Suprapubic skin (tissue), 4 donors: Measurements from ENCODE around the gene RBM33. TPM values are rescaled to one million over a fixed set of nuclear protein-coding genes. Genes with fewer than 3 reads are reported as not detected.

Experiments
- DNase-seq, 2 donors: peaks; one replicate each; pipeline ENCODE4 v3.0.0-alpha.2; 2019; ENCODE audit warnings: low spot score in 2 of 2
- H3K27ac ChIP-seq: fragments of 200-600 bp; sonication (generic); one replicate; pipeline ENCODE4 v1.5.1; 2019
- H3K27me3 ChIP-seq: fragments of 200-600 bp; sonication (generic); one replicate; pipeline ENCODE4 v1.5.1; 2019
- H3K36me3 ChIP-seq: fragments of 200-600 bp; sonication (generic); one replicate; pipeline ENCODE4 v1.5.1; 2019
- H3K4me1 ChIP-seq: fragments of 200-600 bp; sonication (generic); one replicate; pipeline ENCODE4 v1.5.1; 2019
- H3K4me3 ChIP-seq: fragments of 200-600 bp; sonication (generic); one replicate; pipeline ENCODE4 v1.5.1; 2019; ENCODE audit warnings: mild to moderate bottlenecking
- H3K9me3 ChIP-seq: fragments of 200-600 bp; sonication (generic); one replicate; pipeline ENCODE4 v1.5.1; 2019
- CTCF ChIP-seq, 2 donors: fragments of 200-600 bp in 1 of 2; fragments of 450-650 bp in 1 of 2; sonication (generic) in 1 of 2; IDR thresholded peaks; one replicate each; pipeline ENCODE4 v1.5.1; 2016 to 2019; ENCODE audit warnings: antibody characterized with exemption in 2 of 2, mild to moderate bottlenecking in 1 of 2, moderate library complexity in 1 of 2
- EP300 ChIP-seq: sonication (generic); formaldehyde crosslinking; IDR thresholded peaks from one replicate; pipeline ENCODE4 v1.6.1; 2017; ENCODE audit warnings: antibody characterized with exemption
- POLR2A ChIP-seq, 2 donors: fragments of 450-650 bp; IDR thresholded peaks; one replicate each; pipeline ENCODE4 v1.6.1; 2017; ENCODE audit warnings: antibody characterized with exemption in 2 of 2, mild to moderate bottlenecking in 2 of 2, moderate library complexity in 2 of 2
- POLR2AphosphoS5 ChIP-seq, 3 donors: sonication (generic); formaldehyde crosslinking; IDR thresholded peaks; one replicate each; pipeline ENCODE4 v1.6.1; 2017; ENCODE audit warnings: antibody characterized with exemption in 3 of 3
- WGBS: methylation state at CpG from one replicate; pipeline ENCODE4 v1.1.5; 2018; 5-methylcytosine and 5-hydroxymethylcytosine counted together
- total RNA-seq, 4 donors: library from RNA; depleted of rRNA; stranded (reverse); fragments of >200 nt; gene quantifications; one replicate each; pipeline ENCODE4 v1.1.0, GENCODE V29; 2016

RBM33 gene
- total RNA-seq, 4 donors from 2014 or later, result 37.4 to 121 (median 58.2) TPM

- 95% methylated on average over 7 of the region's 7 CpGs for WGBS
- no peaks in the 10 kb centered on the region for H3K4me1 ChIP-seq
- no peak overlapping the region for H3K4me3 ChIP-seq
- H3K9me3 ChIP-seq, result no peaks in the 10 kb centered on the region
- TF ChIP-seq POLR2AphosphoS5 (IDR thresholded peaks at IDR 0.05) (no peak), EP300 (no peak)
- no peak overlapping the region for H3K27ac ChIP-seq
- DNase-seq, result no peak
- peaks cover 32% of the 10 kb centered on the region for H3K36me3 ChIP-seq
- H3K27me3 ChIP-seq, result no peaks in the 10 kb centered on the region
Measured at GRCh38 chr7:155699180-155699579, 54.7 kb downstream of the RBM33 start.

DNA sequence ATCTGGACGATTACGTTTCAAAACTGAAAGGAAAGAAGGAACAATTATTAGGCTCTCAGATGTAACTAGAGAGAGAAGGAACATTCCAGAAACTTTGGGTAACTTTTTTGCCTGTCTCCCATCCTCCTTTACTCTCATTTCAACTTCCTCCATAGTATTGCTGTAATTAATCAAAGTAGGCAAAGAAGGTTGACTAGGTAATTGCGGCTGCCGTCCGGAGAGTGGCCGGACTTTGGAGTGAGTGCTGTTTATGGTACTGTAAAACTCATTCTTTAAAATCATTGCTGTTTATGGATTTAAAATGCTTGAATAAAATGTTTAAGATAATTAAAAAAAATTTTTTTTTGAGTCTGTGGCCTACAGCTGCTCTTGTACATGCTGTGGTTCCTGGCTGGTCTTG is 56.4 kb downstream of the RBM33 start:
- Histone ChIP-seq H3K9me3 (no peaks in the 10 kb centered on the region), H3K36me3 (peaks cover 36% of the 10 kb centered on the region), H3K27ac (no peak overlapping the region), H3K4me1 (no peaks in the 10 kb centered on the region), H3K27me3 (no peaks in the 10 kb centered on the region), H3K4me3 (no peak overlapping the region)
- 94% methylated on average over 6 of the region's 6 CpGs for WGBS
- TF ChIP-seq POLR2A (IDR thresholded peaks at IDR 0.05), result no peak
- no peak for TF ChIP-seq CTCF (IDR thresholded peaks at IDR 0.05)
- TF ChIP-seq POLR2AphosphoS5 (IDR thresholded peaks at IDR 0.05), result no peak
- DNase-seq, result no peak

DNA sequence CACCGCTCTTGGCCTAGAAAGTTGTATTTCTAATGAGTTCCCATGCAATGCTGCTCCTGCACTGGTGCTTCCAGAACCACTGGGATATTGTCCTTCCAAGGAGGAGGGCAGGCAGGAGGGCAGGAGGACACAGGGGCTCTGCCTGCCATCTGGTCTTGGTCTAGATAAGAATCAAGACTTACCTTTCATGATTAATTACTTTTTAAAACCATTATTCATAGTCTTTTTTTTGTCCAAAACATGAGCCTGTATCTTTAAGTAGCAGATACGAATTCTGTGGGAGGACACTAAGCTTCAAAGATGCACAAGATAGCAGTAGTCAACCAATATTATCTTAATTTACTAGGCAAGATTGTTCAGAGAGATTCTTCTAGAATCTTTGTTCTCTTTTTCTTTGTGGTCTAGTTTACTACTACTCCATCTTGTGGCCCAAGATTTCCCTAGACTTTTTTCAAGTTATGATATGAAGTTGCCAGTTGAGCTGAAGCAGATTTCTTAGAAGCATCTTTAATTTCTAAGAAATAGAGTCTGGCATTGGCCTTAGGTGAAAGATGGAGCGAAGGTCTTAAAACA is 57.6 kb downstream of the RBM33 start:
- TF ChIP-seq EP300 (no peak), POLR2AphosphoS5 (IDR thresholded peaks at IDR 0.05) (no peak), POLR2A (IDR thresholded peaks at IDR 0.05) (no peak), CTCF (IDR thresholded peaks at IDR 0.05) (no peak)
- Histone ChIP-seq H3K4me3 (no peak overlapping the region), H3K27ac (no peak overlapping the region), H3K27me3 (no peaks in the 10 kb centered on the region), H3K9me3 (no peaks in the 10 kb centered on the region), H3K4me1 (no peaks in the 10 kb centered on the region), H3K36me3 (peaks cover 48% of the 10 kb centered on the region)
- DNase-seq, result no peak
- 87% methylated on average over 3 of the region's 3 CpGs for WGBS

DNA sequence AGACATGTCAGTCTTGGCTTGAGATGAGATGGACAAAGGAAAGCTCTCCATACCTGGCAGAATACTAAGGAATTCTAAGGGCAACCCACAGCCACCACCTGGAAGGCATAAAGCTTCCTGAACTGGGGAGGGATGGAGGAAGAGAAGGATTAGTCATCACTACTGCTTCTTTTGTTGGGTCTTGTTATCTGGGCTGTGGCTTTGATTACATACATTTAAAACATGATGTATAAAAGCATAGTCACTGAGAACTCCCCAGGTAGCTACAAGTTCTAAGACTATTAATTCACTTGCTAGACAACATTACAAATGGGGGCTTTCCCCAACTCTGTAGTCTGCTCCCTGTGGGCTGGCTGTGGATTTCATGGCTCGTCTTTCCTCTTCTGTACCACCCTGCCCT is 58.2 kb downstream of the RBM33 start:
- TF ChIP-seq CTCF (IDR thresholded peaks at IDR 0.05) (no peak), POLR2AphosphoS5 (IDR thresholded peaks at IDR 0.05) (no peak), POLR2A (IDR thresholded peaks at IDR 0.05) (no peak), EP300 (no peak)
- no peaks in the 10 kb centered on the region for H3K9me3 ChIP-seq
- no peak for DNase-seq
- H3K36me3 ChIP-seq, result peaks cover 54% of the 10 kb centered on the region
- no peaks in the 10 kb centered on the region for H3K27me3 ChIP-seq
- 90% methylated on average over 1 of the region's 1 CpG for WGBS
- H3K27ac ChIP-seq, result no peak overlapping the region
- no peak overlapping the region for H3K4me3 ChIP-seq
- no peaks in the 10 kb centered on the region for H3K4me1 ChIP-seq

DNA sequence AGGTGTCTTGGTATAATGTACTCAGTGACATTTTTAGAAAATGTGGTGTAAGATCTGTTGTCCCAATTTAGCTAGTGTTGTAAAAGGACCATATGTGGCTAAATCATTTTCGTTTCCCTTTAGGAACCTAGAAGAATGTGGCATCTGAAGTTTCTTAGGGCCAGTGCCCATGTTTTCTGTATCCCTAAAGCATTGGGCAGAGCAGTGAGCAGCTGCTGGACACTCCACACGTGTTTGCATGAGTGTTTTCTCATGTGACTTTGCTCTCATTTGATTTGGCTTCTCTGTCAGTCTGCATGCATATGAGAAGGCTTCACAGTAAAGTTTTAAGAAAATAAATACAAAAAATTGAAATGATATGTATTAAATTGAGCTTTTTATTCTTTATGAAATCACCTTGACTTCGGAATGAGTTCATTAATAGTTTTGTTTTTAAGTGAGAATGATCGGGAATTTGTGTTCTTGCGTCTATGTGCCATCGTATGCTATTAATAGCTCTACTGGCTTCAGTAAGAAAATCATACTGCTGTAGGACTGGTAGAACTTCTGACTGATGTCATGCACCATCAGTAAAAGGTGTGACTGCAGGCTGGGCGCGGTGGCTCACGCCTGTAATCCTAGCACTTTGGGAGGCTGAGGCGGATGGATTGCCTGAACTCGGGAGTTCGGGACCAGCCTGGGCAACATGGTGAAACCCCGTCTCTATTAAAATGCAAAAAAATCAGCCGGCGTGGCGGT is 61.3 kb downstream of the RBM33 start:
- Histone ChIP-seq H3K9me3 (no peaks in the 10 kb centered on the region), H3K4me3 (no peak overlapping the region), H3K4me1 (no peaks in the 10 kb centered on the region), H3K27ac (no peak overlapping the region), H3K36me3 (peaks cover 82% of the 10 kb centered on the region), H3K27me3 (no peaks in the 10 kb centered on the region)
- WGBS, result 94% methylated on average over 16 of the region's 16 CpGs
- DNase-seq, result no peak
- TF ChIP-seq POLR2A (IDR thresholded peaks at IDR 0.05) (no peak), EP300 (no peak), CTCF (IDR thresholded peaks at IDR 0.05) (no peak), POLR2AphosphoS5 (IDR thresholded peaks at IDR 0.05) (no peak)
